Measurements from ENCODE around the gene TBX15.

- TF ChIP-seq CTCF (IDR thresholded peaks at IDR 0.05) (no peak), POLR2A (IDR thresholded peaks at IDR 0.05) (no peak), EP300 (IDR thresholded peaks at IDR 0.05) (no peak)
Measured at GRCh38 chr1:118945489-118945888, 42.7 kb downstream of the TBX15 start.

All from suprapubic skin (tissue), 3 donors.